ENCODE measurements around the gene SLC6A8.

GRCh38 chrX:153640045-153640686 is 47.6 kb upstream of the SLC6A8 start:
- TF ChIP-seq, protein P1, sequence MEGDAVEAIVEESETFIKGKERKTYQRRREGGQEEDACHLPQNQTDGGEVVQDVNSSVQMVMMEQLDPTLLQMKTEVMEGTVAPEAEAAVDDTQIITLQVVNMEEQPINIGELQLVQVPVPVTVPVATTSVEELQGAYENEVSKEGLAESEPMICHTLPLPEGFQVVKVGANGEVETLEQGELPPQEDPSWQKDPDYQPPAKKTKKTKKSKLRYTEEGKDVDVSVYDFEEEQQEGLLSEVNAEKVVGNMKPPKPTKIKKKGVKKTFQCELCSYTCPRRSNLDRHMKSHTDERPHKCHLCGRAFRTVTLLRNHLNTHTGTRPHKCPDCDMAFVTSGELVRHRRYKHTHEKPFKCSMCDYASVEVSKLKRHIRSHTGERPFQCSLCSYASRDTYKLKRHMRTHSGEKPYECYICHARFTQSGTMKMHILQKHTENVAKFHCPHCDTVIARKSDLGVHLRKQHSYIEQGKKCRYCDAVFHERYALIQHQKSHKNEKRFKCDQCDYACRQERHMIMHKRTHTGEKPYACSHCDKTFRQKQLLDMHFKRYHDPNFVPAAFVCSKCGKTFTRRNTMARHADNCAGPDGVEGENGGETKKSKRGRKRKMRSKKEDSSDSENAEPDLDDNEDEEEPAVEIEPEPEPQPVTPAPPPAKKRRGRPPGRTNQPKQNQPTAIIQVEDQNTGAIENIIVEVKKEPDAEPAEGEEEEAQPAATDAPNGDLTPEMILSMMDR (IDR thresholded peaks at IDR 0.05; ENCODE audit: insufficient read depth, low read depth, low read length), result no peak
- TF ChIP-seq EZH2 (IDR thresholded peaks at IDR 0.05; ENCODE audit: insufficient read depth, low read length), result no peak
